ENCODE results near the gene MACROD2.

The MACROD2 gene

GRCh38 chr20:14647016-14647415, 651.7 kb downstream of the MACROD2 start:
- DNase-seq (ENCODE audit: low read depth in 3 of 3), result no peak

GRCh38 chr20:14649662-14650061, 654.3 kb downstream of the MACROD2 start:
- no peak for DNase-seq (ENCODE audit: low read depth in 3 of 3)

- no peak for DNase-seq (ENCODE audit: low read depth in 3 of 3)
These were observed 662.1 kb downstream of the MACROD2 start for GRCh38 chr20:14657266-14658005.

GRCh38 chr20:14664101-14664500, 668.8 kb downstream of the MACROD2 start:
- no peak for DNase-seq (ENCODE audit: low read depth in 3 of 3)

- DNase-seq (ENCODE audit: low read depth in 3 of 3), result no peak
These were observed 671.4 kb downstream of the MACROD2 start for GRCh38 chr20:14666696-14667095.

- DNase-seq (ENCODE audit: low read depth in 3 of 3), result no peak
These were observed 671.9 kb downstream of the MACROD2 start for GRCh38 chr20:14667226-14667625.

- no peak for DNase-seq (ENCODE audit: low read depth in 3 of 3)
These were observed 676.8 kb downstream of the MACROD2 start for GRCh38 chr20:14672066-14672465.

GRCh38 chr20:14673164-14673563, 677.8 kb downstream of the MACROD2 start:
- no peak for DNase-seq (ENCODE audit: low read depth in 3 of 3)

- no peak for DNase-seq (ENCODE audit: low read depth in 3 of 3)
These were observed 682.1 kb downstream of the MACROD2 start for GRCh38 chr20:14677455-14677854.

GRCh38 chr20:14685183-14685582, 689.9 kb downstream of the MACROD2 start:
- DNase-seq (ENCODE audit: low read depth in 3 of 3), result no peak

- DNase-seq (ENCODE audit: low read depth in 3 of 3), result no peak
These were observed 692.0 kb downstream of the MACROD2 start for GRCh38 chr20:14687313-14687712.

GRCh38 chr20:14688005-14688404, 692.7 kb downstream of the MACROD2 start:
- no peak for DNase-seq (ENCODE audit: low read depth in 3 of 3)

GRCh38 chr20:14691994-14692393, 696.7 kb downstream of the MACROD2 start:
- no peak for DNase-seq (ENCODE audit: low read depth in 3 of 3)

GRCh38 chr20:14696478-14696877, 701.2 kb downstream of the MACROD2 start:
- no peak for DNase-seq (ENCODE audit: low read depth in 3 of 3)

- no peak for DNase-seq (ENCODE audit: low read depth in 3 of 3)
These were observed 701.6 kb downstream of the MACROD2 start for GRCh38 chr20:14696937-14697336.

GRCh38 chr20:14698125-14698524, 702.8 kb downstream of the MACROD2 start:
- no peak for DNase-seq (ENCODE audit: low read depth in 3 of 3)

- no peak for DNase-seq (ENCODE audit: low read depth in 3 of 3)
These were observed 703.5 kb downstream of the MACROD2 start for GRCh38 chr20:14698605-14699373.

GRCh38 chr20:14700639-14700960, 705.3 kb downstream of the MACROD2 start:
- DNase-seq (ENCODE audit: low read depth in 3 of 3), result no peak

- no peak for DNase-seq (ENCODE audit: low read depth in 3 of 3)
These were observed 706.0 kb downstream of the MACROD2 start for GRCh38 chr20:14701326-14701725.

- DNase-seq (ENCODE audit: low read depth in 3 of 3), result no peak
These were observed 711.2 kb downstream of the MACROD2 start for GRCh38 chr20:14706555-14706954.

GRCh38 chr20:14707026-14707680, 711.8 kb downstream of the MACROD2 start:
- DNase-seq (ENCODE audit: low read depth in 3 of 3), result no peak

- DNase-seq (ENCODE audit: low read depth in 3 of 3), result no peak
These were observed 712.7 kb downstream of the MACROD2 start for GRCh38 chr20:14707865-14708596.

Measured in stimulated activated CD4-positive, alpha-beta T cell treated with anti-CD3 and anti-CD28 coated beads, TNF-alpha, amount 100 ng/mL, for 48 hours (primary cell).